ENCODE results near the gene PICALM. TPM values are rescaled to one million over a fixed set of nuclear protein-coding genes. Genes with fewer than 3 reads are reported as not detected.

The PICALM gene
- total RNA-seq, 1 donor from 2014 or later, result 150 TPM

GRCh38 chr11:86073948-86074347 lies 5.1 kb upstream of the PICALM start:
- H3K27me3 Mint-ChIP-seq (ENCODE audit: low read depth), result no peaks in the 10 kb centered on the region
- H3K4me1 Mint-ChIP-seq, result peaks cover 13% of the 10 kb centered on the region
- no peak overlapping the region for H3K27ac Mint-ChIP-seq
- H3K9me3 Mint-ChIP-seq, result peaks cover 7% of the 10 kb centered on the region
- DNase-seq (ENCODE audit: low spot score in 2 of 2, unreplicated experiment in 2 of 2), result no peak
- TF ChIP-seq, protein P1, sequence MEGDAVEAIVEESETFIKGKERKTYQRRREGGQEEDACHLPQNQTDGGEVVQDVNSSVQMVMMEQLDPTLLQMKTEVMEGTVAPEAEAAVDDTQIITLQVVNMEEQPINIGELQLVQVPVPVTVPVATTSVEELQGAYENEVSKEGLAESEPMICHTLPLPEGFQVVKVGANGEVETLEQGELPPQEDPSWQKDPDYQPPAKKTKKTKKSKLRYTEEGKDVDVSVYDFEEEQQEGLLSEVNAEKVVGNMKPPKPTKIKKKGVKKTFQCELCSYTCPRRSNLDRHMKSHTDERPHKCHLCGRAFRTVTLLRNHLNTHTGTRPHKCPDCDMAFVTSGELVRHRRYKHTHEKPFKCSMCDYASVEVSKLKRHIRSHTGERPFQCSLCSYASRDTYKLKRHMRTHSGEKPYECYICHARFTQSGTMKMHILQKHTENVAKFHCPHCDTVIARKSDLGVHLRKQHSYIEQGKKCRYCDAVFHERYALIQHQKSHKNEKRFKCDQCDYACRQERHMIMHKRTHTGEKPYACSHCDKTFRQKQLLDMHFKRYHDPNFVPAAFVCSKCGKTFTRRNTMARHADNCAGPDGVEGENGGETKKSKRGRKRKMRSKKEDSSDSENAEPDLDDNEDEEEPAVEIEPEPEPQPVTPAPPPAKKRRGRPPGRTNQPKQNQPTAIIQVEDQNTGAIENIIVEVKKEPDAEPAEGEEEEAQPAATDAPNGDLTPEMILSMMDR (IDR thresholded peaks at IDR 0.05; ENCODE audit: unreplicated experiment), result no peak
- H3K36me3 Mint-ChIP-seq, result no peaks in the 10 kb centered on the region
- no peak overlapping the region for H3K4me3 Mint-ChIP-seq

GRCh38 chr11:86072211-86072610 lies 3.3 kb upstream of the PICALM start:
- DNase-seq (ENCODE audit: low spot score in 2 of 2, unreplicated experiment in 2 of 2), result no peak
- no peaks in the 10 kb centered on the region for H3K36me3 Mint-ChIP-seq
- no peaks in the 10 kb centered on the region for H3K9me3 Mint-ChIP-seq
- TF ChIP-seq, protein P1 (IDR thresholded peaks at IDR 0.05; ENCODE audit: unreplicated experiment), result no peak
- no peak overlapping the region for H3K4me3 Mint-ChIP-seq
- H3K4me1 Mint-ChIP-seq, result peaks cover 13% of the 10 kb centered on the region
- no peaks in the 10 kb centered on the region for H3K27me3 Mint-ChIP-seq (ENCODE audit: low read depth)
- H3K27ac Mint-ChIP-seq, result no peak overlapping the region

- no peak for DNase-seq (ENCODE audit: low spot score in 2 of 2, unreplicated experiment in 2 of 2)
- TF ChIP-seq, protein P1 (IDR thresholded peaks at IDR 0.05; ENCODE audit: unreplicated experiment), result no peak
- Mint-ChIP-seq H3K4me1 (peaks cover 31% of the 10 kb centered on the region), H3K4me3 (peak overlapping the region; percentile 62), H3K36me3 (no peaks in the 10 kb centered on the region), H3K27ac (peak overlapping the region; percentile 98), H3K27me3 (ENCODE audit: low read depth) (no peaks in the 10 kb centered on the region), H3K9me3 (no peaks in the 10 kb centered on the region)
Measured at GRCh38 chr11:86070142-86071056, 1.5 kb upstream of the PICALM start.

- peak overlapping the region; percentile 62 for H3K4me3 Mint-ChIP-seq
- DNase-seq (ENCODE audit: low spot score in 2 of 2, unreplicated experiment in 2 of 2), result no peak
- TF ChIP-seq, protein P1 (IDR thresholded peaks at IDR 0.05; ENCODE audit: unreplicated experiment), result no peak
- H3K9me3 Mint-ChIP-seq, result no peaks in the 10 kb centered on the region
- H3K4me1 Mint-ChIP-seq, result peaks cover 35% of the 10 kb centered on the region
- H3K36me3 Mint-ChIP-seq, result no peaks in the 10 kb centered on the region
- H3K27ac Mint-ChIP-seq, result peak overlapping the region; percentile 98
- no peaks in the 10 kb centered on the region for H3K27me3 Mint-ChIP-seq (ENCODE audit: low read depth)
Measured at GRCh38 chr11:86069408-86070101, 671 bp upstream of the PICALM start.

DNA sequence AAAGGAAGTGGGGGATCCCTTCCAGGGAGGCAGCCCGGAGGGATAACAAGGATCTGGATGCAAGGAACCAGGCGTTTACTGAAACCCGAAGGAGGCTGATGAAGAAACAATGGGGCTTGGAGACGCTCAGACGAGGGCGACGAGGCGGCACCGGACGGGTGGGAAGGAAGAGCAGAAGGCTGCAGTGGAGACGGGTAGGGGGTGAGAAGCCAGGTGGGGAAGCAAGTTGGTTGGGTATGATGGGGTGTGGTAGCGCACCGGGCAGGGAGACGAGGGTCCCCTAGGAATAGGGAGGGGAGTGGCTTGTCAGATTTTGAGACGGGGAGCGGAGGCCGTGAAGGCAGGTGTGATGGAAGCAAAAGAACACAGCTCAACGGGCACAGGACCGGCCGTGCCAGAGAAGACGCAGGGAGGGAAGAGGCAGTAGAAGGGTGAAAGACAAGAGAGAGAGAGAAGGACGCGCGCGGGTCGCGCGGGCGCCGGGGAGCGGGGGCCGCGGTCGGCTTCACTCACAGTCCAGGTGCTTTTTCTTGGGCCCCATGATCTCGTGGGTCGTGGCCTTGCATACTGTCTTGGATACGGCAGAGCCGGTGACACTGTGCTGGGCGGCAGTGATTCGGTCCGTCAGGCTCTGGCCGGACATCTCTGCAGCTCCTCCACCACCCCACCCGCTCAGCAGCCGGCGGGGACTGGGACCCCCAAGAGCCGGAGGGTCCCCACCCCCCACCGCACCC lies 579 bp downstream of the PICALM start:
- DNase-seq (ENCODE audit: low spot score in 2 of 2, unreplicated experiment in 2 of 2), result peak; percentile 21 to 59
- Mint-ChIP-seq H3K4me1 (peaks cover 42% of the 10 kb centered on the region), H3K4me3 (peak overlapping the region; percentile 100), H3K27me3 (ENCODE audit: low read depth) (no peaks in the 10 kb centered on the region), H3K27ac (peak overlapping the region; percentile 99), H3K9me3 (no peaks in the 10 kb centered on the region), H3K36me3 (no peaks in the 10 kb centered on the region)
- TF ChIP-seq, protein P1 (IDR thresholded peaks at IDR 0.05; ENCODE audit: unreplicated experiment), result no peak

Measured in mesothelial cell of epicardium (in vitro differentiated cells).